Stimulated activated naive B cell treated with anti-CD40 and anti-IgM and Interleukin-4, amounts not matched to agents 10 μg/mL and 1 μg/mL and 100 μg/mL, for 72 hours (primary cell): ENCODE results near the gene MLEC.
A peak's percentile ranks its signal among the peaks of the same experiment; 100 is the strongest.

ENCODE experiments used
- ATAC-seq, 2 donors: fragments of 150-1000 bp; cut with Tn5 transposase; replicated peaks; 2 replicates each; pipeline ENCODE4 v1.10.0; 2021; ENCODE audit warnings: moderate library complexity in 1 of 2
- DNase-seq: peaks from one replicate; pipeline ENCODE4 v3.0.0; 2021
- H3K27ac Mint-ChIP-seq: one replicate; pipeline ENCODE4 v1.8.0; 2022; ENCODE audit warnings: mild to moderate bottlenecking, mixed read lengths
- H3K27me3 Mint-ChIP-seq, 2 donors: one replicate each; pipeline ENCODE4 v1.8.0; 2022; ENCODE audit warnings: mixed read lengths in 2 of 2
- H3K36me3 Mint-ChIP-seq, 2 donors: one replicate each; pipeline ENCODE4 v1.8.0; 2022; ENCODE audit warnings: mixed read lengths in 2 of 2, mild to moderate bottlenecking in 1 of 2
- H3K4me1 Mint-ChIP-seq, 2 donors: one replicate each; pipeline ENCODE4 v1.8.0; 2022; ENCODE audit warnings: mixed read lengths in 2 of 2, mild to moderate bottlenecking in 1 of 2
- H3K4me3 Mint-ChIP-seq, 2 donors: one replicate each; pipeline ENCODE4 v1.8.0; 2022; ENCODE audit warnings: mild to moderate bottlenecking in 2 of 2, mixed read lengths in 2 of 2, moderate library complexity in 1 of 2
- H3K9me3 Mint-ChIP-seq, 2 donors: one replicate each; pipeline ENCODE4 v1.8.0; 2022; ENCODE audit warnings: mixed read lengths in 2 of 2, mild to moderate bottlenecking in 1 of 2

The MLEC gene

DNA sequence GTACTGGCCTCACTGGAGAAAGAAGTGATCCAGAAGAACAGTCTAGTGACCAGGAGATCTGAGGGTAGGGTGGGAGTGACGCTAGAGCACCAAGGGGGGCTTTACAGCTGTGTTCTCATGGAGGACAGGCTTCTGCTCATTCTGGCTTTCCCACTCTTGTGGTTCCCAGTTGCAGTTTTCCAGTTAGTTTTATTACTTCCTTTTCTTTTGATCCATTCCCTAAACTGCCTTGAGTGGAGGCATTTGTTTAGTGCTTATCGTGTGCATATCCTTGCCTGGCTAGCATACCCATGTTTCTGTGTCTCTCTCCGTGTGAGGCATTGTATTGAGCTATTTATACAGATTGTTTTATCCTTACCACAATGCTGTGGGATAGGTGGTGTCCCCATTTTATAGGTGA lies 4.0 kb downstream of the MLEC start:
- Mint-ChIP-seq H3K27ac (no peak overlapping the region), H3K4me1 (peaks cover 25 to 57% of the 10 kb centered on the region in 2 donors), H3K36me3 (peaks cover 29 to 35% of the 10 kb centered on the region in 2 donors), H3K27me3 (no peaks in the 10 kb centered on the region), H3K9me3 (no peaks in the 10 kb centered on the region), H3K4me3 (no peak overlapping the region)
- ATAC-seq (no peak), DNase-seq (no peak)

DNA sequence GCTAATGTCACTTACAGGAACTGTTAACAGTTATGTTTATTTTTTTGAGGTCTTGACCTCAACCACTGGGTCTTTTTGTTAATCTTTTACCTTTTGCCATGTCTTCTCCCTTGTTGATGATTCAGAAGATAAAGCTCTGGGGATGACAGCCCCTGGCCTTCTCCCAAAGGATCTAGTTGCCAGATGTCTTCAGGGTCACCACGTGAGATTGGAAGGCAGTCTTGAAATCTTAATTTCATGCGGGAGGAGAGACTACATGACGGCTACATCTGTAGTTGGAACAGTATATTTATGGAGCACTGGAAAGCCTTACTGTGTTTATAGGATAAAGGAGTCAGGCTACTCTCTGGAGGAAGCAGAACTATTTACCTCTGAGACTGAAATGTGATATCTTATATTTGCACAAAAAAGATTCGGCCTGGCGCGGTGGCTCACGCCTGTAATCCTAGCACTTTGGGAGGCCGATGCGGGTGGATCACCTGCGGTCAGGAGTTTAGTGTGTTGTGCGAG lies 5.6 kb downstream of the MLEC start:
- Mint-ChIP-seq H3K4me1 (peaks cover 27 to 62% of the 10 kb centered on the region in 2 donors), H3K36me3 (peaks cover 40 to 50% of the 10 kb centered on the region in 2 donors), H3K27ac (no peak overlapping the region), H3K4me3 (no peak overlapping the region), H3K27me3 (no peaks in the 10 kb centered on the region), H3K9me3 (no peaks in the 10 kb centered on the region)
- DNase-seq: no peak
- no peak for ATAC-seq

GRCh38 chr12:120693848-120694247 lies 6.9 kb downstream of the MLEC start:
- ATAC-seq: no peak
- DNase-seq: no peak

DNA sequence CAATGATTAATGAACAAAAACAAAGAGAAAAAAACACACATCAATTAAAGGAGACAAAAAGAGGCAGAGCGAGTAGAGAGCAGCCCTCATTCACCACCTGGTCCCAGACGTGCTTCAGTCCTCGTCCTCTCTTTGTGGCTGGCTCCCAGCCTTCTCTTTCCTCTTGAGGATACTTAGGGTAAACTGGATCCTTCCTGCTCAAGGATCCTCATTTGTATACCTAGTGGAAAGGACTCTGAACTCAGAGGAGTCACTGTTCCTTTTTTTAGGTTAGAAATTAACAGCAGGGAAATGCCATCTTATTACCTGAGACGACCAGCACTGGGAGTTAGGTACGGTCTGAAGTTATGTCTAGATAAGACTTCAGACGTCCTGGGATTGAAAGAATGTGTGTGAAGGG lies 9.7 kb downstream of the MLEC start:
- H3K9me3 Mint-ChIP-seq: no peaks in the 10 kb centered on the region
- H3K27me3 Mint-ChIP-seq: no peaks in the 10 kb centered on the region
- peaks cover 10 to 35% of the 10 kb centered on the region in 2 donors for H3K4me1 Mint-ChIP-seq
- no peak overlapping the region for H3K27ac Mint-ChIP-seq
- no peak overlapping the region for H3K4me3 Mint-ChIP-seq
- peaks cover 50 to 83% of the 10 kb centered on the region in 2 donors for H3K36me3 Mint-ChIP-seq
- ATAC-seq (no peak), DNase-seq (no peak)

More at GRCh38 chr12:120693848-120694247, 6.9 kb downstream of the MLEC start:
- Mint-ChIP-seq H3K36me3 (peaks cover 41 to 58% of the 10 kb centered on the region in 2 donors), H3K9me3 (no peaks in the 10 kb centered on the region), H3K4me3 (no peak overlapping the region), H3K4me1 (peaks cover 18 to 52% of the 10 kb centered on the region in 2 donors), H3K27me3 (no peaks in the 10 kb centered on the region), H3K27ac (no peak overlapping the region)

GRCh38 chr12:120697344-120697743 lies 10.4 kb downstream of the MLEC start:
- no peak overlapping the region for H3K27ac Mint-ChIP-seq

GRCh38 chr12:120698665-120699064 lies 11.7 kb downstream of the MLEC start:
- no peak for ATAC-seq

More at GRCh38 chr12:120697344-120697743, 10.4 kb downstream of the MLEC start:
- Mint-ChIP-seq H3K4me1 (peaks cover 10 to 29% of the 10 kb centered on the region in 2 donors), H3K9me3 (no peaks in the 10 kb centered on the region), H3K27me3 (no peaks in the 10 kb centered on the region), H3K36me3 (peaks cover 50 to 86% of the 10 kb centered on the region in 2 donors), H3K4me3 (no peak overlapping the region)
- no peak for ATAC-seq
- no peak for DNase-seq

GRCh38 chr12:120699553-120699952 lies 12.6 kb downstream of the MLEC start:
- Mint-ChIP-seq H3K4me1 (peaks cover 5 to 18% of the 10 kb centered on the region in 2 donors), H3K27me3 (no peaks in the 10 kb centered on the region), H3K4me3 (no peak overlapping the region), H3K9me3 (no peaks in the 10 kb centered on the region), H3K27ac (no peak overlapping the region), H3K36me3 (peaks cover 54 to 82% of the 10 kb centered on the region in 2 donors)
- DNase-seq (no peak), ATAC-seq (no peak)

More at GRCh38 chr12:120698665-120699064, 11.7 kb downstream of the MLEC start:
- H3K4me3 Mint-ChIP-seq: no peak overlapping the region
- H3K36me3 Mint-ChIP-seq: peaks cover 56 to 88% of the 10 kb centered on the region in 2 donors
- H3K9me3 Mint-ChIP-seq: no peaks in the 10 kb centered on the region
- peaks cover 5 to 18% of the 10 kb centered on the region in 2 donors for H3K4me1 Mint-ChIP-seq
- DNase-seq: no peak
- no peaks in the 10 kb centered on the region for H3K27me3 Mint-ChIP-seq
- H3K27ac Mint-ChIP-seq: no peak overlapping the region

- Mint-ChIP-seq H3K9me3 (no peaks in the 10 kb centered on the region), H3K36me3 (peaks cover 46 to 77% of the 10 kb centered on the region in 2 donors), H3K27me3 (no peaks in the 10 kb centered on the region), H3K4me3 (no peak overlapping the region), H3K4me1 (peaks cover 3 to 12% of the 10 kb centered on the region in 2 donors), H3K27ac (no peak overlapping the region)
- DNase-seq (no peak), ATAC-seq (no peak)
These were observed 13.9 kb downstream of the MLEC start for GRCh38 chr12:120700886-120701285.

GRCh38 chr12:120702637-120703036 lies 15.7 kb downstream of the MLEC start:
- Mint-ChIP-seq H3K4me3 (no peak overlapping the region), H3K27ac (no peak overlapping the region), H3K36me3 (peaks cover 33 to 65% of the 10 kb centered on the region in 2 donors)

DNA sequence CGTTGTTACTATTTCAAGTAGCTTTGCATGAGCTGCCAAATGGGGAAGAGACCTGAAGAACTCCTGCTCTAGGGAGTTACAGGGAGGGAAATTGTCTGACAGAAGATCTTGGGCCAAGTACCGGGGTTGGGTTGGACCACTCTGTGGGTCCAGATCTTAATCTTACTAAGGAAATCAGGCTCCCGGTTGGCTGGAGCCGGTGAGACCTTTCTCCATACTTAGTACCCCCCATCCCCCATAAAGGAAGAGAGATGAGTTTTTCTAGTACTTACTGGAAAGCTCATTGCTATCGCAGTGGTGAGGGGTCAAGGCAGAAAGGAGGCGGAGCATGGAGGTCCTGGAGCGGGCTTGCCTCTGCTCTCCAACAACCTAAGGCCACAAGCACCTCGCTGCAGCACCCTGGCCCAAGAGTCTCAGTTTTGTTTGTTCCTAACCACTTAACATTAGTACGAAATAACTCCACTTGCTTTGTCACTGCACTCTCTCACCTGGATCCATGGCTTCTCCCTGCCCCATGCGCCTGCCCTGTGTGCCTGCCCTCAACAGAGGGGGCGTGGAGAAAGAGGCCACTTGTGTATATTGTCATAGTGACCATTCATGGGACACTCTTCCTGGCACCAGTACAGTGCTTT lies 16.5 kb downstream of the MLEC start:
- no peaks in the 10 kb centered on the region for H3K27me3 Mint-ChIP-seq
- ATAC-seq (no peak), DNase-seq (no peak)
- H3K36me3 Mint-ChIP-seq: peaks cover 33 to 58% of the 10 kb centered on the region in 2 donors
- H3K9me3 Mint-ChIP-seq: no peaks in the 10 kb centered on the region
- peak overlapping the region; percentile 20 for H3K27ac Mint-ChIP-seq
- no peak overlapping the region for H3K4me3 Mint-ChIP-seq
- peaks cover 0 to 6% of the 10 kb centered on the region in 2 donors for H3K4me1 Mint-ChIP-seq

More at GRCh38 chr12:120702637-120703036, 15.7 kb downstream of the MLEC start:
- no peak for DNase-seq
- Mint-ChIP-seq H3K9me3 (no peaks in the 10 kb centered on the region), H3K4me1 (peaks cover 0 to 6% of the 10 kb centered on the region in 2 donors), H3K27me3 (no peaks in the 10 kb centered on the region)
- no peak for ATAC-seq

DNA sequence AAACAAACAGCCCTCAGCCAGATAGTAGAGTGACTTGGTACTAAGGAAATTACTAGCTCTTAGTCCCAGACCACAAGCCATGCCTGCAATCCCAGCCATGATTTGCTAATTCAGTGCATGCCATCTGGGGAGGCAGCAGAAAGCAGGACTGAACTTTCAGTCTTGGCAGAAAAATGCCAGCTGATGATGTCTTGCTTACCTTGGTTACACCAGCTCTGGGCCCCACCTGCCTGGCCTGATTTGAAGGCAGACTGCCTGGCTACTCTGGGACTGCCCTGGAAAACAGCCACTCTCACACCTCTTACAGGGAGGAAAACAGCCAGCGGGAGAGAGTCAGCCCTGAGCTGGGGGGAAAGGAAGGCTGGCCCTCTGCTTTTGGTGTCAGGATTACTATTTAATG lies 18.7 kb downstream of the MLEC start:
- no peaks in the 10 kb centered on the region for H3K27me3 Mint-ChIP-seq
- no peak for DNase-seq
- H3K4me1 Mint-ChIP-seq: peaks cover 4 to 5% of the 10 kb centered on the region in 2 donors
- H3K9me3 Mint-ChIP-seq: no peaks in the 10 kb centered on the region
- no peak for ATAC-seq
- no peak overlapping the region for H3K27ac Mint-ChIP-seq
- no peak overlapping the region for H3K4me3 Mint-ChIP-seq
- H3K36me3 Mint-ChIP-seq: peaks cover 26 to 37% of the 10 kb centered on the region in 2 donors

GRCh38 chr12:120706029-120706428 lies 19.1 kb downstream of the MLEC start:
- no peak for DNase-seq
- no peak overlapping the region for H3K4me3 Mint-ChIP-seq
- H3K36me3 Mint-ChIP-seq: peaks cover 22 to 33% of the 10 kb centered on the region in 2 donors
- ATAC-seq: no peak
- peaks cover 5 to 7% of the 10 kb centered on the region in 2 donors for H3K4me1 Mint-ChIP-seq
- H3K9me3 Mint-ChIP-seq: no peaks in the 10 kb centered on the region
- H3K27me3 Mint-ChIP-seq: no peaks in the 10 kb centered on the region
- no peak overlapping the region for H3K27ac Mint-ChIP-seq

GRCh38 chr12:120708651-120709050 lies 21.7 kb downstream of the MLEC start:
- Mint-ChIP-seq H3K4me3 (no peak overlapping the region), H3K27ac (no peak overlapping the region), H3K36me3 (peaks cover 6 to 14% of the 10 kb centered on the region in 2 donors), H3K4me1 (peaks cover 16 to 21% of the 10 kb centered on the region in 2 donors), H3K9me3 (no peaks in the 10 kb centered on the region), H3K27me3 (no peaks in the 10 kb centered on the region)
- DNase-seq: no peak
- no peak for ATAC-seq

- no peaks in the 10 kb centered on the region for H3K27me3 Mint-ChIP-seq
- DNase-seq: peak; percentile 39
These were observed 23.3 kb downstream of the MLEC start, which contains the start of gene UNC119B for GRCh38 chr12:120710031-120710804. Gene UNC119B (plus strand): TSS chr12:120710458. CDS start chr12:120710475, 17 bp downstream.

More at GRCh38 chr12:120710031-120710804, 23.3 kb downstream of the MLEC start, which contains the start of gene UNC119B:
- Mint-ChIP-seq H3K9me3 (no peaks in the 10 kb centered on the region), H3K4me1 (peaks cover 20 to 25% of the 10 kb centered on the region in 2 donors), H3K4me3 (peak within 1 kb of the TSS; percentile 87 to 93), H3K36me3 (peaks cover 10 to 24% of the 10 kb centered on the region in 2 donors), H3K27ac (peak within 1 kb of the TSS; percentile 86)
- ATAC-seq: peak; percentile 82 to 86
